Measurements from ENCODE around the gene ZNF227.
A peak's percentile ranks its signal among the peaks of the same experiment; 100 is the strongest.
"Not testable (repeated sequence)": the region's sequence is repeated elsewhere in the genome, so short reads cannot be mapped to it uniquely, and the experiment has no call there.

The ZNF227 gene

GRCh38 chr19:44212250-44212865 lies at the start of gene ZNF227:
Gene ZNF227 (plus strand): TSS chr19:44212532. CDS start chr19:44217793, 5,261 bp downstream.
- no peak for TF ChIP-seq SUZ12 (IDR thresholded peaks at IDR 0.05; ENCODE audit: extremely low read depth, insufficient read depth, insufficient read length)
- TF ChIP-seq YY1 (IDR thresholded peaks at IDR 0.05; ENCODE audit: insufficient read depth, insufficient read length): no peak
- TF ChIP-seq ZNF274 (IDR thresholded peaks at IDR 0.05; ENCODE audit: low read depth, low read length): no peak
- peaks cover 11% of the 10 kb centered on the region for H3K36me3 ChIP-seq (ENCODE audit: insufficient read depth, insufficient read length, low read length)
- H3K9me3 ChIP-seq (ENCODE audit: insufficient read depth, low read length): no peaks in the 10 kb centered on the region
- peak; percentile 87 for DNase-seq (ENCODE audit: low read depth, low spot score)
- H3K9ac ChIP-seq (ENCODE audit: insufficient read length, low read depth): peak within 1 kb of the TSS; percentile 83
- H3K27me3 ChIP-seq (ENCODE audit: insufficient read depth, insufficient read length): no peaks in the 10 kb centered on the region
- no peaks in the 10 kb centered on the region for H3K4me1 ChIP-seq (ENCODE audit: insufficient read depth, insufficient read length)
- H3K4me3 ChIP-seq (ENCODE audit: insufficient read length, low read depth): peak within 1 kb of the TSS; percentile 77

GRCh38 chr19:44163789-44164188 lies 48.5 kb upstream of the ZNF227 start:
- H3K4me3 ChIP-seq (ENCODE audit: insufficient read length, low read depth): no peak overlapping the region
- no peak for DNase-seq (ENCODE audit: low read depth, low spot score)
- TF ChIP-seq YY1 (IDR thresholded peaks at IDR 0.05; ENCODE audit: insufficient read depth, insufficient read length): no peak
- TF ChIP-seq ZNF274 (IDR thresholded peaks at IDR 0.05; ENCODE audit: low read depth, low read length): no peak
- no peak for TF ChIP-seq SUZ12 (IDR thresholded peaks at IDR 0.05; ENCODE audit: extremely low read depth, insufficient read depth, insufficient read length)
- no peaks in the 10 kb centered on the region for H3K27me3 ChIP-seq (ENCODE audit: insufficient read depth, insufficient read length)
- no peaks in the 10 kb centered on the region for H3K9me3 ChIP-seq (ENCODE audit: insufficient read depth, low read length)
- no peak overlapping the region for H3K9ac ChIP-seq (ENCODE audit: insufficient read length, low read depth)
- H3K4me1 ChIP-seq (ENCODE audit: insufficient read depth, insufficient read length): no peaks in the 10 kb centered on the region
- H3K36me3 ChIP-seq (ENCODE audit: insufficient read depth, insufficient read length, low read length): peaks cover 15% of the 10 kb centered on the region

GRCh38 chr19:44164327-44164672 lies 48.0 kb upstream of the ZNF227 start:
- peak overlapping the region; percentile 85 for H3K4me3 ChIP-seq (ENCODE audit: insufficient read length, low read depth)
- no peak for DNase-seq (ENCODE audit: low read depth, low spot score)
- peaks cover 18% of the 10 kb centered on the region for H3K36me3 ChIP-seq (ENCODE audit: insufficient read depth, insufficient read length, low read length)
- H3K27me3 ChIP-seq (ENCODE audit: insufficient read depth, insufficient read length): no peaks in the 10 kb centered on the region
- H3K4me1 ChIP-seq (ENCODE audit: insufficient read depth, insufficient read length): no peaks in the 10 kb centered on the region
- TF ChIP-seq ZNF274 (IDR thresholded peaks at IDR 0.05; ENCODE audit: low read depth, low read length) (no peak), SUZ12 (IDR thresholded peaks at IDR 0.05; ENCODE audit: extremely low read depth, insufficient read depth, insufficient read length) (no peak), YY1 (IDR thresholded peaks at IDR 0.05; ENCODE audit: insufficient read depth, insufficient read length) (no peak)
- no peaks in the 10 kb centered on the region for H3K9me3 ChIP-seq (ENCODE audit: insufficient read depth, low read length)
- peak overlapping the region; percentile 38 for H3K9ac ChIP-seq (ENCODE audit: insufficient read length, low read depth)

- peak; percentile 79 for DNase-seq (ENCODE audit: low read depth, low spot score)
Measured at GRCh38 chr19:44164673-44165512, 47.4 kb upstream of the ZNF227 start, which contains the start of gene ZNF226. Gene ZNF226 (plus strand): TSS chr19:44165100. CDS start chr19:44170081, 4,981 bp downstream.

GRCh38 chr19:44170660-44171059 lies 41.7 kb upstream of the ZNF227 start:
- not testable (repeated sequence) for H3K27me3 ChIP-seq (ENCODE audit: insufficient read depth, insufficient read length); H3K4me1 ChIP-seq (ENCODE audit: insufficient read depth, insufficient read length); DNase-seq (ENCODE audit: low read depth, low spot score); H3K9ac ChIP-seq (ENCODE audit: insufficient read length, low read depth); H3K4me3 ChIP-seq (ENCODE audit: insufficient read length, low read depth); H3K9me3 ChIP-seq (ENCODE audit: insufficient read depth, low read length)
- peaks cover 78% of the 10 kb centered on the region for H3K36me3 ChIP-seq (ENCODE audit: insufficient read depth, insufficient read length, low read length)

More at GRCh38 chr19:44164673-44165512, 47.4 kb upstream of the ZNF227 start, which contains the start of gene ZNF226:
- Histone ChIP-seq H3K9ac (ENCODE audit: insufficient read length, low read depth) (peak within 1 kb of the TSS; percentile 88), H3K27me3 (ENCODE audit: insufficient read depth, insufficient read length) (no peaks in the 10 kb centered on the region), H3K4me1 (ENCODE audit: insufficient read depth, insufficient read length) (no peaks in the 10 kb centered on the region), H3K9me3 (ENCODE audit: insufficient read depth, low read length) (no peaks in the 10 kb centered on the region), H3K36me3 (ENCODE audit: insufficient read depth, insufficient read length, low read length) (peaks cover 24% of the 10 kb centered on the region), H3K4me3 (ENCODE audit: insufficient read length, low read depth) (peak within 1 kb of the TSS; percentile 85)
- TF ChIP-seq YY1 (IDR thresholded peaks at IDR 0.05; ENCODE audit: insufficient read depth, insufficient read length): peak; percentile 72
- TF ChIP-seq SUZ12 (IDR thresholded peaks at IDR 0.05; ENCODE audit: extremely low read depth, insufficient read depth, insufficient read length): no peak

- DNase-seq (ENCODE audit: low read depth, low spot score): no peak
- Histone ChIP-seq H3K4me1 (ENCODE audit: insufficient read depth, insufficient read length) (no peaks in the 10 kb centered on the region), H3K9me3 (ENCODE audit: insufficient read depth, low read length) (no peaks in the 10 kb centered on the region), H3K27me3 (ENCODE audit: insufficient read depth, insufficient read length) (no peaks in the 10 kb centered on the region), H3K9ac (ENCODE audit: insufficient read length, low read depth) (no peak overlapping the region), H3K36me3 (ENCODE audit: insufficient read depth, insufficient read length, low read length) (peaks cover 61% of the 10 kb centered on the region), H3K4me3 (ENCODE audit: insufficient read length, low read depth) (no peak overlapping the region)
- TF ChIP-seq YY1 (IDR thresholded peaks at IDR 0.05; ENCODE audit: insufficient read depth, insufficient read length): no peak
- no peak for TF ChIP-seq SUZ12 (IDR thresholded peaks at IDR 0.05; ENCODE audit: extremely low read depth, insufficient read depth, insufficient read length)
- TF ChIP-seq ZNF274 (IDR thresholded peaks at IDR 0.05; ENCODE audit: low read depth, low read length): no peak
Measured at GRCh38 chr19:44176590-44176989, 35.7 kb upstream of the ZNF227 start.

- no peak overlapping the region for H3K9ac ChIP-seq (ENCODE audit: insufficient read length, low read depth)
- H3K27me3 ChIP-seq (ENCODE audit: insufficient read depth, insufficient read length): no peaks in the 10 kb centered on the region
- H3K36me3 ChIP-seq (ENCODE audit: insufficient read depth, insufficient read length, low read length): peaks cover 17% of the 10 kb centered on the region
- no peak for DNase-seq (ENCODE audit: low read depth, low spot score)
- H3K4me1 ChIP-seq (ENCODE audit: insufficient read depth, insufficient read length): no peaks in the 10 kb centered on the region
- H3K4me3 ChIP-seq (ENCODE audit: insufficient read length, low read depth): no peak overlapping the region
- TF ChIP-seq SUZ12 (IDR thresholded peaks at IDR 0.05; ENCODE audit: extremely low read depth, insufficient read depth, insufficient read length): no peak
- no peak for TF ChIP-seq ZNF274 (IDR thresholded peaks at IDR 0.05; ENCODE audit: low read depth, low read length)
- TF ChIP-seq YY1 (IDR thresholded peaks at IDR 0.05; ENCODE audit: insufficient read depth, insufficient read length): no peak
- no peaks in the 10 kb centered on the region for H3K9me3 ChIP-seq (ENCODE audit: insufficient read depth, low read length)
Measured at GRCh38 chr19:44180968-44181367, 31.4 kb upstream of the ZNF227 start.
